Astrocyte (in vitro differentiated cells and primary cell): ENCODE data around the gene EPM2A. TPM values are rescaled to one million over a fixed set of nuclear protein-coding genes. Genes with fewer than 3 reads are reported as not detected.
A peak's percentile ranks its signal among the peaks of the same experiment; 100 is the strongest.

Source experiments
- DNase-seq: peaks from one replicate; pipeline ENCODE4 v3.0.0-alpha.2; 2010; ENCODE audit warnings: low read depth
- FAIRE-seq: peaks from 2 replicates; lab custom pipeline; 2011; peaks lifted over from hg19 to GRCh38; lab: Jason Lieb, UNC
- H2AFZ ChIP-seq: 2 replicates; pipeline ENCODE4 v1.6.0; 2012; ENCODE audit warnings: low read depth, low read length, inconsistent platforms
- H3K27ac ChIP-seq: 2 replicates; pipeline ENCODE4 v1.5.1; 2011; ENCODE audit warnings: low read depth, low read length, inconsistent platforms
- H3K27me3 ChIP-seq: 2 replicates; pipeline ENCODE4 v1.6.0; 2011; ENCODE audit warnings: low read length, inconsistent platforms; ENCODE audit not compliant: insufficient read depth
- H3K36me3 ChIP-seq: 2 replicates; pipeline ENCODE4 v1.5.1; 2011; ENCODE audit warnings: low read length, inconsistent platforms; ENCODE audit not compliant: insufficient read depth
- H3K4me1 ChIP-seq: 2 replicates; pipeline ENCODE4 v1.5.1; 2011; ENCODE audit warnings: low read length, inconsistent platforms; ENCODE audit not compliant: insufficient read depth
- H3K4me2 ChIP-seq: 2 replicates; pipeline ENCODE4 v1.6.0; 2012; ENCODE audit warnings: low read length, inconsistent platforms
- H3K4me3 ChIP-seq: 2 replicates; pipeline ENCODE4 v1.5.1; 2011; ENCODE audit warnings: low read depth, mild to moderate bottlenecking, low read length, inconsistent platforms; ENCODE audit not compliant: insufficient read depth
- H3K79me2 ChIP-seq: 2 replicates; pipeline ENCODE4 v1.6.0; 2012; ENCODE audit warnings: mild to moderate bottlenecking, low read length, inconsistent platforms; ENCODE audit not compliant: insufficient read depth
- H3K9ac ChIP-seq: 2 replicates; pipeline ENCODE4 v1.6.0; 2012; ENCODE audit warnings: mild to moderate bottlenecking, low read length, inconsistent platforms
- H3K9me3 ChIP-seq: 2 replicates; pipeline ENCODE4 v1.5.1; 2012; ENCODE audit warnings: low read depth, mild to moderate bottlenecking, low read length, inconsistent platforms; ENCODE audit not compliant: insufficient read depth
- H4K20me1 ChIP-seq: 2 replicates; pipeline ENCODE4 v1.6.0; 2012; ENCODE audit warnings: low read length, inconsistent platforms; ENCODE audit not compliant: insufficient read depth
- H3K27ac Mint-ChIP-seq: one replicate; pipeline ENCODE4 v1.8.0; 2021; ENCODE audit warnings: mild to moderate bottlenecking, mixed read lengths; ENCODE audit not compliant: unreplicated experiment
- H3K27me3 Mint-ChIP-seq: one replicate; pipeline ENCODE4 v1.8.0; 2021; ENCODE audit warnings: low read depth, mixed read lengths; ENCODE audit not compliant: unreplicated experiment
- H3K36me3 Mint-ChIP-seq: one replicate; pipeline ENCODE4 v1.8.0; 2021; ENCODE audit warnings: low read depth, mixed read lengths; ENCODE audit not compliant: unreplicated experiment
- H3K4me1 Mint-ChIP-seq: one replicate; pipeline ENCODE4 v1.8.0; 2021; ENCODE audit warnings: low read depth, mixed read lengths; ENCODE audit not compliant: unreplicated experiment
- H3K4me3 Mint-ChIP-seq: one replicate; pipeline ENCODE4 v1.8.0; 2021; ENCODE audit warnings: mild to moderate bottlenecking, moderate library complexity, mixed read lengths; ENCODE audit not compliant: unreplicated experiment
- H3K9me3 Mint-ChIP-seq: one replicate; pipeline ENCODE4 v1.8.0; 2021; ENCODE audit warnings: mild to moderate bottlenecking, mixed read lengths; ENCODE audit not compliant: unreplicated experiment
- EZH2 ChIP-seq: IDR thresholded peaks from 2 replicates; pipeline ENCODE4 v1.6.1; 2012; ENCODE audit warnings: mild to moderate bottlenecking, low read length, inconsistent platforms; ENCODE audit not compliant: insufficient read depth
- total RNA-seq: library from RNA; stranded (reverse); gene quantifications from 2 replicates; pipeline ENCODE4 v1.2.1, GENCODE V29; 2021
- TF ChIP-seq, protein P1 (sequence below): IDR thresholded peaks from 2 replicates; pipeline ENCODE4 v1.5.1; 2011; ENCODE audit warnings: low read depth, mild to moderate bottlenecking, inconsistent platforms, low read length, moderate library complexity; ENCODE audit not compliant: insufficient read depth

The EPM2A gene
- total RNA-seq, 1 donor from 2014 or later, result 5.2 TPM

DNA sequence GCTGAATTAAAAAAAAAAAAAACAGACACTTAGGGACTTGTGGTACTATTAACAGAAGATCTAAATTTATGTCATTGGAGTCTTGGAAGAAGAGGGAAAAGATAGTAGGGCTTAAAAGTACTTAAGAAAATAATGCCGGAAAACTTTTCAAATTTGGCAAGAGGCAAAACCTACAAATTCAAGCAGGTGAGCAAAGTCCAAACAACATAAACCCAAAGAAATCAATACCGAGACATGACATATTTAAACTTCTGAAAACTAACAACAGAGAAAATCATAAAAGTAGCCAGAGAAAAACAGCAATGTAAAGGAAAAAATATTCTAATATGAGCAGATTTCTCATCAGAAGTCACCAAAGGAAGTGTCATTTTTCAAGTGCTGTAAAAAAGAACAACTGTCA is 44.4 kb downstream of the EPM2A start:
- DNase-seq (no peak), FAIRE-seq (no peak)
- no peak for TF ChIP-seq EZH2
- TF ChIP-seq, protein P1, sequence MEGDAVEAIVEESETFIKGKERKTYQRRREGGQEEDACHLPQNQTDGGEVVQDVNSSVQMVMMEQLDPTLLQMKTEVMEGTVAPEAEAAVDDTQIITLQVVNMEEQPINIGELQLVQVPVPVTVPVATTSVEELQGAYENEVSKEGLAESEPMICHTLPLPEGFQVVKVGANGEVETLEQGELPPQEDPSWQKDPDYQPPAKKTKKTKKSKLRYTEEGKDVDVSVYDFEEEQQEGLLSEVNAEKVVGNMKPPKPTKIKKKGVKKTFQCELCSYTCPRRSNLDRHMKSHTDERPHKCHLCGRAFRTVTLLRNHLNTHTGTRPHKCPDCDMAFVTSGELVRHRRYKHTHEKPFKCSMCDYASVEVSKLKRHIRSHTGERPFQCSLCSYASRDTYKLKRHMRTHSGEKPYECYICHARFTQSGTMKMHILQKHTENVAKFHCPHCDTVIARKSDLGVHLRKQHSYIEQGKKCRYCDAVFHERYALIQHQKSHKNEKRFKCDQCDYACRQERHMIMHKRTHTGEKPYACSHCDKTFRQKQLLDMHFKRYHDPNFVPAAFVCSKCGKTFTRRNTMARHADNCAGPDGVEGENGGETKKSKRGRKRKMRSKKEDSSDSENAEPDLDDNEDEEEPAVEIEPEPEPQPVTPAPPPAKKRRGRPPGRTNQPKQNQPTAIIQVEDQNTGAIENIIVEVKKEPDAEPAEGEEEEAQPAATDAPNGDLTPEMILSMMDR, result no peak
- no peak overlapping the region for H3K9ac ChIP-seq
- H3K4me1 ChIP-seq, result peaks cover 4% of the 10 kb centered on the region
- Mint-ChIP-seq H3K27me3 (no peaks in the 10 kb centered on the region), H3K9me3 (peaks cover 5% of the 10 kb centered on the region), H3K36me3 (no peaks in the 10 kb centered on the region), H3K4me1 (peaks cover 3% of the 10 kb centered on the region), H3K4me3 (no peak overlapping the region), H3K27ac (no peak overlapping the region)
- H3K9me3 ChIP-seq, result no peaks in the 10 kb centered on the region
- no peak overlapping the region for H3K4me3 ChIP-seq
- no peaks in the 10 kb centered on the region for H3K36me3 ChIP-seq
- H2AFZ ChIP-seq, result no peak overlapping the region
- no peaks in the 10 kb centered on the region for H3K27me3 ChIP-seq
- no peaks in the 10 kb centered on the region for H3K79me2 ChIP-seq
- no peak overlapping the region for H3K27ac ChIP-seq
- no peaks in the 10 kb centered on the region for H4K20me1 ChIP-seq
- H3K4me2 ChIP-seq, result no peak overlapping the region

- H3K4me1 ChIP-seq, result peaks cover 4% of the 10 kb centered on the region
- no peak overlapping the region for H3K4me3 ChIP-seq
- no peak overlapping the region for H3K27ac ChIP-seq
- H3K36me3 ChIP-seq, result no peaks in the 10 kb centered on the region
- H3K4me3 Mint-ChIP-seq, result no peak overlapping the region
- H3K27me3 ChIP-seq, result no peaks in the 10 kb centered on the region
- no peaks in the 10 kb centered on the region for H4K20me1 ChIP-seq
- no peaks in the 10 kb centered on the region for H3K79me2 ChIP-seq
- no peaks in the 10 kb centered on the region for H3K27me3 Mint-ChIP-seq
- no peak overlapping the region for H3K27ac Mint-ChIP-seq
- no peak overlapping the region for H2AFZ ChIP-seq
- no peak for TF ChIP-seq EZH2
- TF ChIP-seq, protein P1, result no peak
- no peak overlapping the region for H3K4me2 ChIP-seq
- H3K4me1 Mint-ChIP-seq, result peaks cover 5% of the 10 kb centered on the region
- no peak for DNase-seq
- H3K9me3 Mint-ChIP-seq, result peaks cover 5% of the 10 kb centered on the region
- no peaks in the 10 kb centered on the region for H3K9me3 ChIP-seq
- no peaks in the 10 kb centered on the region for H3K36me3 Mint-ChIP-seq
- no peak for FAIRE-seq
- H3K9ac ChIP-seq, result no peak overlapping the region
Observed at GRCh38 chr6:145689529-145689928, 45.8 kb downstream of the EPM2A start.

DNA sequence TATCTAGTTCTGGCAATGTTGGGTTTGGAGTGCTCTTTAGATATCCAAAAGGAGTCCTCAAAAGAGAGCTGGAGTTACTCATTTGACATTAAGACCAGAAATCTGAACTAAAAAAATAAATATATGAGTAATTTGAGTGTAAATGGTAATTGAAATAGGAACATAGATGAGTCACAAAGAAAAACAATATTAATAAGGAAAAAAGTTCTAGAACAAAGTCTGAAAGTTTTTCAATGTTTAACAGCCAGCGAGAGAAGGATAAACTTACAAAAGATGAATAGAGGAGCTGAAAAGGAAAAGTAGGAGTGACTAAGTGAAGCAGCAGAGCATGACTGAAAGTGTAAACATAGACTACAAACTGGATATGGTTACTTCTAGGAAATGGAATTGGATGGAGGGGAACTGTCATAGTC is 46.8 kb downstream of the EPM2A start:
- H3K27ac Mint-ChIP-seq, result no peak overlapping the region
- Histone ChIP-seq H4K20me1 (no peaks in the 10 kb centered on the region), H3K9ac (no peak overlapping the region), H3K9me3 (no peaks in the 10 kb centered on the region), H3K4me2 (peak overlapping the region; percentile 7), H3K27ac (peak overlapping the region; percentile 34), H3K36me3 (no peaks in the 10 kb centered on the region), H3K4me3 (no peak overlapping the region), H3K4me1 (peaks cover 4% of the 10 kb centered on the region), H3K79me2 (no peaks in the 10 kb centered on the region), H3K27me3 (no peaks in the 10 kb centered on the region), H2AFZ (no peak overlapping the region)
- H3K27me3 Mint-ChIP-seq, result no peaks in the 10 kb centered on the region
- FAIRE-seq, result no peak
- H3K4me1 Mint-ChIP-seq, result peaks cover 7% of the 10 kb centered on the region
- H3K9me3 Mint-ChIP-seq, result peaks cover 5% of the 10 kb centered on the region
- TF ChIP-seq, protein P1, result no peak
- TF ChIP-seq EZH2, result no peak
- no peak overlapping the region for H3K4me3 Mint-ChIP-seq
- no peaks in the 10 kb centered on the region for H3K36me3 Mint-ChIP-seq
- DNase-seq, result peak; percentile 71
